Osteoblast (primary cell): ENCODE data around the gene LIN9. TPM values are rescaled to one million over a fixed set of nuclear protein-coding genes. Genes with fewer than 3 reads are reported as not detected.

Experiments
- DNase-seq: peaks from one replicate; pipeline ENCODE4 v3.0.0; 2011; ENCODE audit warnings: low spot score, mixed read lengths; ENCODE audit not compliant: insufficient read length; ENCODE audit errors: missing footprints
- H2AFZ ChIP-seq: 2 replicates; pipeline ENCODE4 v1.6.0; 2011; ENCODE audit warnings: mild to moderate bottlenecking, low read length
- H3K27ac ChIP-seq: 2 replicates; pipeline ENCODE4 v1.5.1; 2011; ENCODE audit warnings: mild to moderate bottlenecking, low read depth, low read length, moderate library complexity
- H3K27me3 ChIP-seq: 2 replicates; pipeline ENCODE4 v1.6.0; 2012; ENCODE audit warnings: mild to moderate bottlenecking, control low read depth, inconsistent platforms, low read length, moderate library complexity; ENCODE audit not compliant: insufficient read depth
- H3K36me3 ChIP-seq: 2 replicates; pipeline ENCODE4 v1.5.1; 2011; ENCODE audit warnings: mild to moderate bottlenecking, low read length, control low read depth, moderate library complexity; ENCODE audit not compliant: insufficient read depth
- H3K4me1 ChIP-seq: 2 replicates; pipeline ENCODE4 v1.5.1; 2011; ENCODE audit warnings: mild to moderate bottlenecking, low read length, control low read depth, moderate library complexity; ENCODE audit not compliant: insufficient read depth
- H3K4me2 ChIP-seq: 2 replicates; pipeline ENCODE4 v1.6.0; 2011; ENCODE audit warnings: mild to moderate bottlenecking, low read length; ENCODE audit not compliant: insufficient read depth
- H3K4me3 ChIP-seq: fragments of 200-600 bp; sonication (generic); 3 replicates; pipeline ENCODE4 v1.5.1; 2012; ENCODE audit warnings: mild to moderate bottlenecking, low read length, inconsistent platforms; ENCODE audit not compliant: insufficient read depth
- H3K79me2 ChIP-seq: 2 replicates; pipeline ENCODE4 v1.6.0; 2012; ENCODE audit warnings: mild to moderate bottlenecking, low read length, control low read depth, inconsistent platforms; ENCODE audit not compliant: insufficient read depth
- H3K9me3 ChIP-seq: 2 replicates; pipeline ENCODE4 v1.5.1; 2011; ENCODE audit warnings: low read depth, low read length, control low read depth
- H4K20me1 ChIP-seq: 2 replicates; pipeline ENCODE4 v1.6.0; 2012; ENCODE audit warnings: mild to moderate bottlenecking, low read length, control low read depth; ENCODE audit not compliant: insufficient read depth
- CTCF ChIP-seq: IDR thresholded peaks from 2 replicates; pipeline ENCODE4 v1.5.1; 2011; ENCODE audit warnings: mild to moderate bottlenecking, low read depth, low read length, moderate library complexity; ENCODE audit errors: extremely low read depth
- total RNA-seq: library from RNA; depleted of rRNA; stranded (reverse); fragments of >200 nt; gene quantifications from 2 replicates; pipeline ENCODE4 v1.2.3, GENCODE V29; 2012

LIN9 gene, protein sequence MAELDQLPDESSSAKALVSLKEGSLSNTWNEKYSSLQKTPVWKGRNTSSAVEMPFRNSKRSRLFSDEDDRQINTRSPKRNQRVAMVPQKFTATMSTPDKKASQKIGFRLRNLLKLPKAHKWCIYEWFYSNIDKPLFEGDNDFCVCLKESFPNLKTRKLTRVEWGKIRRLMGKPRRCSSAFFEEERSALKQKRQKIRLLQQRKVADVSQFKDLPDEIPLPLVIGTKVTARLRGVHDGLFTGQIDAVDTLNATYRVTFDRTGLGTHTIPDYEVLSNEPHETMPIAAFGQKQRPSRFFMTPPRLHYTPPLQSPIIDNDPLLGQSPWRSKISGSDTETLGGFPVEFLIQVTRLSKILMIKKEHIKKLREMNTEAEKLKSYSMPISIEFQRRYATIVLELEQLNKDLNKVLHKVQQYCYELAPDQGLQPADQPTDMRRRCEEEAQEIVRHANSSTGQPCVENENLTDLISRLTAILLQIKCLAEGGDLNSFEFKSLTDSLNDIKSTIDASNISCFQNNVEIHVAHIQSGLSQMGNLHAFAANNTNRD
- 2.5 and 3.2 TPM in 2 replicates for total RNA-seq

DNA sequence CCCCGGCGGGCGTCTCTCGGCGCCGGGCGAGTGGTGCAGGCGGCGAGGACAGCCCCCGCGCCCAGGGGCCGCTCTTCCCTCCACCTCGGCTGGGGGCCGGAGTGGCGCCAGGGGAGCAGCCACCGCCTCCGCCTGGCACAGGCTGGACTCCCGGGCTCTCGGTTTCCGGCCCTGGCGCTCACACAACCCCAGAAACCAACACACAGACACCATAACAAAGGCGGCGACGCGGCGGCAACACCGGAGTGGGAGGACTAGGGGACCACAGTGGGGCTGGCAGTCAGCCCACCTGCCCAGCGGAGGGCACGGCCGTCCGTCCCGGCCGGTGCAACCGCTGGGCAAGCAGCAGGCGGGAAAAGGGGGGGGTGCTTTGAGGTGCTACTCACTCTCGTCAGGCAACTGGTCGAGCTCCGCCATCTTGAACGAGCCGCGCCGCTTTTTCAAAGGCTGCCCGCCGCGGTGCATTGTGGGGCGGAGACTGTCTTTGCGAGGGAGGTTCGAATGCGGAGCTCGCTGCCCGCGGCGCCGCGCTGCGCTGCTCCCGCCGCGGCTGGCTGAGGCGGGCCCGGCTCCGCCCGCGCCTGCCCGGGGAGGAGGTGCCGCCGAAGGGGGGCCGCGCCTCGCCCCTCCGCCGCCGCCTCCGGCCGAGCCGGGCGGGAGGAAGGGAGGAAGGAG lies at the start of gene LIN9:
Gene LIN9, minus strand, starts transcription at position 442 of the 675 bp plus-strand sequence. Its CDS starts 25 bp downstream, at position 417.
- H3K9me3 ChIP-seq, result no peaks in the 10 kb centered on the region
- H4K20me1 ChIP-seq, result no peaks in the 10 kb centered on the region
- no peak for TF ChIP-seq CTCF
- peak within 1 kb of the TSS; percentile 96 for H2AFZ ChIP-seq
- peaks cover 38% of the 10 kb centered on the region for H3K79me2 ChIP-seq
- peak; percentile 98 for DNase-seq
- no peaks in the 10 kb centered on the region for H3K27me3 ChIP-seq
- H3K4me2 ChIP-seq, result peak within 1 kb of the TSS; percentile 97
- peak within 1 kb of the TSS; percentile 95 for H3K4me3 ChIP-seq
- no peaks in the 10 kb centered on the region for H3K36me3 ChIP-seq
- peaks cover 9% of the 10 kb centered on the region for H3K4me1 ChIP-seq
- peak within 1 kb of the TSS; percentile 52 for H3K27ac ChIP-seq

GRCh38 chr1:226357416-226357815 lies 48.5 kb upstream of the LIN9 start:
- peaks cover 27% of the 10 kb centered on the region for H3K36me3 ChIP-seq
- no peaks in the 10 kb centered on the region for H3K79me2 ChIP-seq
- H3K27ac ChIP-seq, result no peak overlapping the region
- no peaks in the 10 kb centered on the region for H3K9me3 ChIP-seq
- TF ChIP-seq CTCF, result no peak
- no peak overlapping the region for H2AFZ ChIP-seq
- H4K20me1 ChIP-seq, result no peaks in the 10 kb centered on the region
- DNase-seq, result no peak
- no peak overlapping the region for H3K4me3 ChIP-seq
- H3K27me3 ChIP-seq, result no peaks in the 10 kb centered on the region
- no peak overlapping the region for H3K4me2 ChIP-seq
- H3K4me1 ChIP-seq, result no peaks in the 10 kb centered on the region

GRCh38 chr1:226355669-226356551 lies 46.9 kb upstream of the LIN9 start:
- H2AFZ ChIP-seq, result no peak overlapping the region
- H3K27me3 ChIP-seq, result no peaks in the 10 kb centered on the region
- TF ChIP-seq CTCF, result no peak
- H3K4me3 ChIP-seq, result no peak overlapping the region
- peaks cover 17% of the 10 kb centered on the region for H3K36me3 ChIP-seq
- H4K20me1 ChIP-seq, result no peaks in the 10 kb centered on the region
- H3K79me2 ChIP-seq, result no peaks in the 10 kb centered on the region
- H3K9me3 ChIP-seq, result no peaks in the 10 kb centered on the region
- no peak overlapping the region for H3K27ac ChIP-seq
- H3K4me2 ChIP-seq, result no peak overlapping the region
- no peaks in the 10 kb centered on the region for H3K4me1 ChIP-seq
- DNase-seq, result no peak
